ENCODE measurements around the gene DCK. TPM values are rescaled to one million over a fixed set of nuclear protein-coding genes. Genes with fewer than 3 reads are reported as not detected.
A peak's percentile ranks its signal among the peaks of the same experiment; 100 is the strongest.

The DCK gene
- total RNA-seq, result 10 to 100 TPM; 12.8 to 13.2 TPM
- long read RNA-seq, donor 1, transcript DCK-201 (7 exons, 2,716 nt), result major isoform, 9 of 11 reads
- long read RNA-seq, donor 1, partial matches to known transcripts, result 2 of 11 reads
- long read RNA-seq, donor 1, other reads (novel, unspliced or antisense), result 0 of 11 reads
- long read RNA-seq, donor 2, transcript DCK-201 (7 exons, 2,716 nt), result major isoform, 7 of 9 reads
- long read RNA-seq, donor 2, partial matches to known transcripts, result 1 of 9 reads
- long read RNA-seq, donor 2, other reads (novel, unspliced or antisense), result 1 of 9 reads

- DNase-seq (ENCODE audit: low spot score), result peak; percentile 97
- intact Hi-C loops (cut with DNase I), result no loop called here
Measured at GRCh38 chr4:70993181-70994068, at the start of gene DCK. TSS of gene DCK (plus strand) at chr4:70993649. CDS start at chr4:70993836, 187 bp downstream.

DNA sequence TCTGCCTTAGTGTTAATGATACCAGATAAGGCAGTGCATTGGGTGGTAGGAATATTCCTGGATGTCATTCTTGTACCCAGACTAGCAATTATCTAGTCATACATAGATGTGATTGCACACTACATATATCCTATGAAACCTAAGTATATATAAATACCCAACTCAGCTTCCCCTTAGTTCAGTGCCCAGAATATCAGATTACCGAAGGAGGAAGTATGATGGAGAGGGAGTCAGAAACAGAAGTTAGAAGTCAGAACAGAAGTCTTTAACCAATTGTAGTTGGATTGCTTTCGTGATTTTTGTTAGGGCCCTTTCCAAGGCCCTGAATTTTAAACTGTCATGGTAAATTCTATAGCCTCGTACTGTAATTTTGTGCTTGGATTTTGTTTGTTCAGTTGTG lies 48.4 kb upstream of the DCK start:
- intact Hi-C loops (cut with DNase I), result no loop called here

GRCh38 chr4:70945452-70946055 lies 47.9 kb upstream of the DCK start:
- DNase-seq (ENCODE audit: low spot score), result no peak
- intact Hi-C loops (cut with DNase I), result no loop called here

More for the DNA sequence above, 48.4 kb upstream of the DCK start:
- DNase-seq (ENCODE audit: low spot score), result no peak

DNA sequence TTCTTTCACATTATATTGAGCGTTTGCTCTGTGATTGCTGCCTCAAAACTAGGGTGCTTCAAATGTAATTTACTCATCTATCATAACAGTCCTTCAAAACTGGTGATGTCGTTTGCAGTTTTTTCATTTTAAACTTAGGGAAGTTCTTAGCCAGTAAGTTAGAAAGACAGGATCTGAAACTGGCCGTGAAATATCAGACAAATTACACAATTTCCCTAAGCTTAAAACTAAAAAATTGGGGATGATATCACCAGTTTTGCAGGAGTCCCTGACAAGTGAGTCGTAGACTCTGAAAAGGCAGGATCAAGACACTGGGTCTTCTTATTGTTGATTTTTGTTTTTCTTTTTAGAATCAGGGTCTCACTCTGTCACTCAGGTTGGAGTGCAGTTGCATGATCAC lies 46.5 kb upstream of the DCK start:
- intact Hi-C loops (cut with DNase I), result no loop called here
- DNase-seq (ENCODE audit: low spot score), result no peak

GRCh38 chr4:70948665-70949260 lies 44.7 kb upstream of the DCK start:
- intact Hi-C loops (cut with DNase I), result no loop called here
- no peak for DNase-seq (ENCODE audit: low spot score)

GRCh38 chr4:70954032-70954431 lies 39.4 kb upstream of the DCK start:
- intact Hi-C loops (cut with DNase I), result no loop called here
- DNase-seq (ENCODE audit: low spot score), result no peak

- DNase-seq (ENCODE audit: low spot score), result no peak
- intact Hi-C loops (cut with DNase I), result no loop called here
Measured at GRCh38 chr4:70956549-70957210, 36.8 kb upstream of the DCK start.

GRCh38 chr4:70958681-70959080 lies 34.8 kb upstream of the DCK start:
- intact Hi-C loops (cut with DNase I), result no loop called here

GRCh38 chr4:70969076-70969475 lies 24.4 kb upstream of the DCK start:
- intact Hi-C loops (cut with DNase I), result no loop called here
- DNase-seq (ENCODE audit: low spot score), result no peak

More at GRCh38 chr4:70958681-70959080, 34.8 kb upstream of the DCK start:
- no peak for DNase-seq (ENCODE audit: low spot score)

- DNase-seq (ENCODE audit: low spot score), result no peak
- intact Hi-C loops (cut with DNase I), result no loop called here
Measured at GRCh38 chr4:70976252-70976651, 17.2 kb upstream of the DCK start.

DNA sequence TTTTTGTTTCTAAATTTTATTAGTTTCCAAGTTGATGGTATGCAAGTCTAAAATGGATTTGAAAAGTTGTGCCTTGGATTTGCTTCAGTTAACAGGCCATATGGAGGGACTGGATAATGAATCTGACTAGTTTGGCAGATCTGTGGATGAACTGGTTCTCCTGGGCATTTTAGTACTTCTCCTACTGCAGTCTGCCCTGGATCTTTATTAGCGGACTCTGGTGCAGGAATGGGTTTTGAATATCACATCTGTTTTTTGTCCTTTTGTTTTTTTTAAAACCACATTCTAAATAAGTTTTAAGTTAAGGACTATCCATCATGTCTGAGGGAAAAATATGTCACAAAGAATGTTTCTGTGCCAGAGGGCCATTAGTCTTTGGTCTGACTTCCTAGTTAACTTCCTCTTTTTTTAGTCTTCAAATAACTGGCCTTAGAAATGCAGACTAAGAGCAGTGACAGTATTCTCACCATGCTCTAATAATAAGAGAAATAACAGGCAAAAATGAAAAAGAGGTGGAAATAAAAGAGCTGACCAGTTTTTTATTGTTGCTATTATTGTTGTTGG lies 13.9 kb upstream of the DCK start:
- intact Hi-C loops (cut with DNase I), result no loop called here
- DNase-seq (ENCODE audit: low spot score), result no peak

DNA sequence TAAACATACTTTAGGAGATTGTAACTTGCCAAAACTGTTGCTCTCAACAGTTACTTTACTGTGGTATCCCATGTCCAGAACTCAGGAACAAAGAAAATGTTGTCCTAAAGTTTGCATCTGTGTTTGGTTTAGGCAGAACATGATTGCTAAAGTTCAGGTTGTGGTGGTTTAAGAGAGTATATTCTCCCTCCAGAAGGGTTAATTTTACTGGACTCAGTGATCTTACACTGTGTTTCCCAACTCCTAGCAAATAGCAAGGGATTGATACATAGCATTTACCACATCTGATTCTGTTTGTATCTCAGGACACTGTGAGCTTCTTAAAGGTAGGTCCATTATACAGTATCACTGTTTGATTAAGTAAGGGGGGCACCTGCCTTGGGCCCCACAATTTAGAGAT lies 13.3 kb upstream of the DCK start:
- intact Hi-C loops (cut with DNase I), result no loop called here
- no peak for DNase-seq (ENCODE audit: low spot score)

DNA sequence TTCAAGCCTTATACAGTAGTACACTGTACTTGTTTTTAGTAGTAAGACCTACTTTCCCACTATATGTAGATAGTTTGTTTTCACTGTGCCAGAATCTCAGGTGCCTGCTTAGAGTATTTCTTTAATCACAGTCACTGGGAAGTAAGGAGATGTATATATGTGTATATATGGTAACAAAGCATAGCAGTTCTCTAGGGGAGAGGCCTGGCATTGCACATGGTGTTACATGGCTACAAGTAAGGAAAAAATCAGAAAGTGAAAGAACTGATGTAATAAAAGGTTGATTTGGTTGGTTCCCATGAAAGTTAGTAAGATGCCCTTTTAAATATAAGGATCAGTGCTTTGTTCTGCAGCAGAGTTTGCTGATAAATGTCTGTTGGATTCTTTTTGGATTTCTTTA lies 9.3 kb upstream of the DCK start:
- intact Hi-C loops (cut with DNase I), result no loop called here
- DNase-seq (ENCODE audit: low spot score), result no peak

DNA sequence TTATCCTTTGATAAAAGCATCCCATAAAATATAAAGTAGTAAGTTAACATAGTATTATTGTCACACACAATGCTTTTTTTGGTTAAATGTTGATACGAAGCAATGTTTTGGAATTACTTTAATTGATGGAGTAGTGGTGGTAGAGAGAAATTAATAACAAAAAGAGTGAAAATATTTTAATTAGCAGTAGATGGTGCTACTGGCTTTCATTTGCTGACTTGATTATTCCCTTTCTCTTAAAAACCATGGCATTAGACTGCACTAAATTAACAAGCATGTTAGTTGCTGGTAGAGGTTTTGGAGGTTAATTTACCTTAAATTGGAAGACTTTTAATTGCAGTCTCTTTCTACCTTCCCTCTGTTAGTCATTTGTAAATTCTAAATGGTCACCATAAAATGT lies 8.9 kb upstream of the DCK start:
- intact Hi-C loops (cut with DNase I), result no loop called here
- DNase-seq (ENCODE audit: low spot score), result no peak

DNA sequence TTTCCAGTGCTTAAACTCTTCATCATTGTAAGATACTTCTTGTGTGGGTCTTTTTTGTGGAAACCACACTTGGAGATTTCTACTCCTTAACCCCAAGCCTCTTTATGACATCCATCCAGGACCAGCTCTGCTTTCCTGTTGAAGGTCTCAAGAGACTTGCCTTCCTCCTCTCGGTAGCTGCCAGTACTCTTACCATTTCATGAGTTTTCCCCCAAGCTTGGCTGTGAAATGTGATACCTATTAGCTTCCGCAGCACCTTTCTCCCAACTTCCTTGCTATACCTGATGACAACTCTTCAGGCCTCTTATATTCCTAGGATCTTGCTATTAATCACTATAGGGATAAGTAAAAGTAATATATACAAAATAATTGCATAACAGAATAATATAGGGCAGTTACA lies 1.9 kb upstream of the DCK start:
- DNase-seq (ENCODE audit: low spot score), result no peak
- intact Hi-C loops (cut with DNase I), result no loop called here

DNA sequence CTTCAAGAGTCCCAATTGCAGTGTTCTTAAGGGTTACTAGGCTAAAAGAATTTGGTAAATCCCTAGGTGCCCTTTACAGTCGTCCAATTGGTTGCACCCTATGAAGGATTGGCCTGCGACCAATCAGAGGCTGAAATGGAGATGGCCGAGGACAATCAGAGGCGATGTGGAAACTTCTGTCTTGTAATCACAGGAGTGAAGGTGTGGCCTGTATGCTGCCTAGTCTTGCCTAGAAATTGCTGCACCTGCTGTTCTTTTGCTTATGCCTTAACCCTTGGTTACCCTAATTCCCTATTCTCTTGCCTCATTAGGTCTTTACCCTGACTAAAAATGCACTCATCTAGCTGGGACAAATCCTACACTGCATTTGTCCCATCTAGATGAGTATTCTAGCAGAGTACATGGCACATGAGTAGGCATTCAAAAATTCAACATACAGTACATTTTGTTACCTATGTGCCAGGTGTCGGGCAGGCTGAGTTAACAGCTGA lies 1.0 kb upstream of the DCK start:
- intact Hi-C loops (cut with DNase I), result no loop called here
- DNase-seq (ENCODE audit: low spot score), result no peak

DNA sequence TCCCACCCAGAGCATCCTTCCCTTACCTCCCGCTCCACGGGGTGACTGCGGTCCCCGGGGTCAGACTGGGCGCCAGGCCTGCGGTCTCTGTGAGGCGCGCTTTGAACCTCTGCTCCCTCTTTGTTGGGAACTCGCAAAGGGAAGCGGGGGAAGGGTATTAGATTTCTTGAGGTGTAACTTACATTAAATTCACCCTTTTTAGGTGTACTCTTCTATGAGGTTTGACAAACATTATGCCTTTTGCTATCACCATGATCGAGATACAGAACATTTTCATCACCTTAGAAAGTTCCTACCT lies 569 bp downstream of the DCK start:
- intact Hi-C loops (cut with DNase I), result no loop called here
- DNase-seq (ENCODE audit: low spot score), result peak; percentile 83

GRCh38 chr4:70994387-70995099 lies 1.1 kb downstream of the DCK start:
- DNase-seq (ENCODE audit: low spot score), result no peak
- intact Hi-C loops (cut with DNase I), result no loop called here

DNA sequence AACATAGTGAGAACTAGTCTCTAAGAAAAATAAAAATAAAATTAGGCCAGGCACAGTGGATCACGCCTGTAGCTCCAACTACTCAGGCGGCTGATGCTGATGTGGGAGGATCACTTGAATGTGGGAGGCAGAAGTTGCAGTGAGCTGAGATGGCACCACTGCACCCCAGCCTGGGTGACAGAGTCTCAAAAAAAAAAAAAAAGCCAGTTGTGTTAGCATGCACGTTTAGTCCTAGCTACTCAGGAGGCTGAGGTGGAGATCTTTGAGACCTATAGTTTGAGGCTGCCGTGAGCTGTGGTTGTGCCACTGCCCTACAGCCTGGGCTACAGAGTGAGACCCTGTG lies 2.5 kb downstream of the DCK start:
- DNase-seq (ENCODE audit: low spot score), result no peak
- intact Hi-C loops (cut with DNase I), result loop anchor here in 1 of 2 donors (1.0 kb wide), 1 partner anchor 37 kb away; no protein-coding TSS in a partner anchor

All from posterior vena cava (tissue), 2 donors.